VCaP (cell line): ENCODE measurements around the gene SPATA24.
A peak's percentile ranks its signal among the peaks of the same experiment; 100 is the strongest.

Source experiments
- H3K27ac ChIP-seq: fragments of 450-650 bp; 2 replicates; pipeline ENCODE4 v1.5.1; 2017
- TF ChIP-seq, protein P1 (sequence below): fragments of 450-650 bp; conservative IDR thresholded peaks from 2 replicates; pipeline ENCODE4 v1.5.1; 2017; ENCODE audit warnings: mild to moderate bottlenecking, moderate library complexity

SPATA24 gene

DNA sequence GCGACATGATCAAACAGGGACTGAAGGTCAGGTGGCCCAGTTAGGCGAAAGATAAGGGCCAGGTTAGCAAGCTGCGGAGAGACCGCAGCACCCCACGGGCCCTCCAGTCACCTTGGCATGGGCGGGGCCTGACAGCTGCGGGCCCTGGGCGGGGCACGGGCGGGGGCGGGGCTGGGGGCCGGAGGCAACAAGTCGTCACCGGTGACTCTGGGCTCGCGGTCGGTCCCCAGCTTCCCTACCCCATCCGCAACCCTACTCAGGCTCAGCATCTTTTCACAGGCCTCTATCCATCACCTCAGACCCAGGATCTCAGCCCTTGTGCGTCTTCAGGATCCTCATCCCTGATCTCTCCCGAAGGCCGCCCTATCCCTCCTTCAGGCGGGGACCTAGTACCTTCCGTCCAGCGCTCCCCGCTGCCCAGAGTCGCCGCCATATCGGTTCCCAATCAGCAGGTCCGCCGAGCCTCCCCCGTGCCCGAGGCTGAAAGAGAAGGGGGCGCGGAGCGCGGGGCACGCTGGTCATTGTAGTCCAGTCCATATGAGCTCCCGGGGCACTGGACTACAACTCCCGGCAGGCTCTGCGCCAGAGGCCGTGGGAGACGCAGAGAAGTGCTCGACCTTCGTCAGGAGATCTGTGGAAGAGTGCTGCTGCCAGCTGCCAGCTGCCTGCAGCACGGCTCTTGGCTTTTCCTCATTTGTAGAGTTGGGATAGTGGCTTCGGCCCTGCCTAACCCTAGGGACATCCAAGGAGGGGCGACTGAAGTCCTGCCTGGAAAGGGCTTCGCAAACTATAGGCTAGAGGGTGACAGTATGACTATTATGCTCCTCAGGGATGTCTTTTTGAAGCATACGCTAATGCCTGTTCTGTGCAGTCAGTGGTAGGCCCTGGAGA is 35.4 kb upstream of the SPATA24 start, which contains the start of gene DNAJC18:
Gene DNAJC18, minus strand, starts transcription at position 513 of the 891 bp plus-strand sequence. Its CDS starts 80 bp downstream, at position 433.
- TF ChIP-seq, protein P1, sequence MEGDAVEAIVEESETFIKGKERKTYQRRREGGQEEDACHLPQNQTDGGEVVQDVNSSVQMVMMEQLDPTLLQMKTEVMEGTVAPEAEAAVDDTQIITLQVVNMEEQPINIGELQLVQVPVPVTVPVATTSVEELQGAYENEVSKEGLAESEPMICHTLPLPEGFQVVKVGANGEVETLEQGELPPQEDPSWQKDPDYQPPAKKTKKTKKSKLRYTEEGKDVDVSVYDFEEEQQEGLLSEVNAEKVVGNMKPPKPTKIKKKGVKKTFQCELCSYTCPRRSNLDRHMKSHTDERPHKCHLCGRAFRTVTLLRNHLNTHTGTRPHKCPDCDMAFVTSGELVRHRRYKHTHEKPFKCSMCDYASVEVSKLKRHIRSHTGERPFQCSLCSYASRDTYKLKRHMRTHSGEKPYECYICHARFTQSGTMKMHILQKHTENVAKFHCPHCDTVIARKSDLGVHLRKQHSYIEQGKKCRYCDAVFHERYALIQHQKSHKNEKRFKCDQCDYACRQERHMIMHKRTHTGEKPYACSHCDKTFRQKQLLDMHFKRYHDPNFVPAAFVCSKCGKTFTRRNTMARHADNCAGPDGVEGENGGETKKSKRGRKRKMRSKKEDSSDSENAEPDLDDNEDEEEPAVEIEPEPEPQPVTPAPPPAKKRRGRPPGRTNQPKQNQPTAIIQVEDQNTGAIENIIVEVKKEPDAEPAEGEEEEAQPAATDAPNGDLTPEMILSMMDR: no peak
- H3K27ac ChIP-seq: peak within 1 kb of the TSS; percentile 86

DNA sequence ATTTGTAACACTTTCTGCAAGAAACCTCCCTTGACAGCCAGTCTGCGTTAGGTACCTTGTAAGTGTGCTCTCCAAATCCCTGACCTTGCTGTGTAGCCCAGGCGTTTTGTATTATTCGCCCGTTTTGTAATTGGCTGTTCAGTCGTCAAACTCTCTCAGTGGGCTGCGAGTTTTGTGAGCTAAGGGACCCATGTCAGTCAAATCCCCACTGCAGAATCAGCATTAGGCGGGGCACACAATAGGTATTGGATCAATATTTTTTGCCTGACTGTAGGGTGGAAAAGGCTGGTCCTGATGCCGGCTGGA is 34.8 kb upstream of the SPATA24 start:
- TF ChIP-seq, protein P1: no peak
- H3K27ac ChIP-seq: peak overlapping the region; percentile 86

DNA sequence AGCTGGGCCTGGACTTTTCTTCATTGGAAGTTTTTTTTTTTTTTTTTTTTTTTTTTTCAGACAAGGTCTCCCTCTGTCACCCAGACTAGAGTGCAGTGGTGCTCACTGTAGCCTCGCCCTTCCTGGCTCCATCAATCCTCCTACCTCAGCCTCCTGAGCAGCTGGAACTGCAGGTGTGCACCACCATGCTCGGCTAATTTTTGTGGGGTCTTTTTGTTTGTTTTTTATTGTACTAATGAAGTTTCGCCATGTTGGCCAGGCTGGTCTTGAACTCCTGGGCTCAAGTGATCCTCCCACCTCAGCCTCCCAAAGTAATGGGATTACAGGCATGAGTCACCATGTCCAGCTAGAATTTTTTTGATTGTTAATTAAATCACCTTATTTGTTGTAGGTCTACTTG is 31.8 kb upstream of the SPATA24 start:
- no peak overlapping the region for H3K27ac ChIP-seq
- TF ChIP-seq, protein P1: no peak

DNA sequence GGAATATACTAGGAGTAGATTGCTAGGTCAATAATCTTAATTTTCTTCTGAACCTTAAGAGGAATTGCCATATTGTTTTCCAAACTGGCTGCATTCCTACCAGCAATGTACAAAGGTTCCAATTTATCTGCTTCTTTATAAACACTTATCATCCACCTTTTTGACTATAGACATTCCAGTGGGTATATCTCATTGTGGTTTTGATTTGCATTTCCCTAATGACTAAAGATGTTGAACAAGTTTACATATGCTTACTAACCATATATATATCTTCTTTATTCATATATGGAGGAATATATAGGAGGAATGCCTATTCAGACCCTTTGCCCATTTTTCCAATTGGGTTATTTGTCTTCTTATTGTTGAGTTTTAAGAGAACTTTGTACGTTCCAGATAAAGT is 27.8 kb upstream of the SPATA24 start:
- TF ChIP-seq, protein P1: no peak

GRCh38 chr5:139430015-139430414 is 26.1 kb upstream of the SPATA24 start:
- TF ChIP-seq, protein P1: no peak
- H3K27ac ChIP-seq: no peak overlapping the region

More for the DNA sequence above, 27.8 kb upstream of the SPATA24 start:
- H3K27ac ChIP-seq: no peak overlapping the region

- TF ChIP-seq, protein P1: no peak
- no peak overlapping the region for H3K27ac ChIP-seq
Measured at GRCh38 chr5:139426203-139426885, 22.5 kb upstream of the SPATA24 start.

- no peak overlapping the region for H3K27ac ChIP-seq
- TF ChIP-seq, protein P1: no peak
Measured at GRCh38 chr5:139425497-139425896, 21.6 kb upstream of the SPATA24 start.
